Measurements from ENCODE around the gene MCMBP.

MCMBP gene

GRCh38 chr10:119782981-119783664, 89.5 kb downstream of the MCMBP start:
- Histone ChIP-seq H3K4me1 (ENCODE audit: control insufficient read depth, insufficient read depth, low read length, poor library complexity, severe bottlenecking) (peaks cover 42% of the 10 kb centered on the region), H3K9me3 (ENCODE audit: control insufficient read depth, low read length) (peaks cover 4% of the 10 kb centered on the region), H3K4me3 (ENCODE audit: extremely low read depth, insufficient read depth, low read length, poor library complexity, severe bottlenecking) (no peak overlapping the region), H3K27ac (ENCODE audit: low read depth, low read length, severe bottlenecking) (no peak overlapping the region), H3K36me3 (ENCODE audit: control insufficient read depth, insufficient read depth, low read length) (peaks cover 6% of the 10 kb centered on the region)
- WGBS, 2 experiments (ENCODE audit: insufficient coverage in 2 of 2), result 89% methylated on average over 3 of the region's 4 CpGs; no CpG with 5 or more reads in 1 of the 2 experiments

GRCh38 chr10:119781498-119781897, 91.1 kb downstream of the MCMBP start:
- peaks cover 26% of the 10 kb centered on the region for H3K4me1 ChIP-seq (ENCODE audit: control insufficient read depth, insufficient read depth, low read length, poor library complexity, severe bottlenecking)
- 83% methylated on average over 2 of the region's 2 CpGs; no CpG with 5 or more reads in 1 of the 2 experiments for WGBS, 2 experiments (ENCODE audit: insufficient coverage in 2 of 2)
- no peak overlapping the region for H3K4me3 ChIP-seq (ENCODE audit: extremely low read depth, insufficient read depth, low read length, poor library complexity, severe bottlenecking)
- peaks cover 6% of the 10 kb centered on the region for H3K36me3 ChIP-seq (ENCODE audit: control insufficient read depth, insufficient read depth, low read length)
- H3K9me3 ChIP-seq (ENCODE audit: control insufficient read depth, low read length), result peaks cover 4% of the 10 kb centered on the region
- H3K27ac ChIP-seq (ENCODE audit: low read depth, low read length, severe bottlenecking), result no peak overlapping the region

GRCh38 chr10:119780879-119781480, 91.7 kb downstream of the MCMBP start:
- Histone ChIP-seq H3K36me3 (ENCODE audit: control insufficient read depth, insufficient read depth, low read length) (peaks cover 6% of the 10 kb centered on the region), H3K27ac (ENCODE audit: low read depth, low read length, severe bottlenecking) (no peak overlapping the region), H3K4me1 (ENCODE audit: control insufficient read depth, insufficient read depth, low read length, poor library complexity, severe bottlenecking) (peaks cover 23% of the 10 kb centered on the region), H3K4me3 (ENCODE audit: extremely low read depth, insufficient read depth, low read length, poor library complexity, severe bottlenecking) (no peak overlapping the region), H3K9me3 (ENCODE audit: control insufficient read depth, low read length) (peaks cover 4% of the 10 kb centered on the region)
- WGBS, 2 experiments (ENCODE audit: insufficient coverage in 2 of 2), result 100% methylated on average over 1 of the region's 5 CpGs; no CpG with 5 or more reads in 1 of the 2 experiments
